Measurements from ENCODE around the gene TAF11L2.
"Not testable (repeated sequence)": the region's sequence is repeated elsewhere in the genome, so short reads cannot be mapped to it uniquely, and the experiment has no call there.

The TAF11L2 gene

GRCh38 chr5:17497931-17498330 is at the start of gene TAF11L2:
TSS of gene TAF11L2 (plus strand) at chr5:17498231.
- H3K9me3 ChIP-seq (ENCODE audit: control insufficient read depth in 1 of 2, low read length in 2 of 2); H3K27me3 ChIP-seq (ENCODE audit: control insufficient read depth in 1 of 2, insufficient read depth in 2 of 2, low read length in 2 of 2); H3K4me1 ChIP-seq (ENCODE audit: control insufficient read depth in 1 of 2, insufficient read depth in 2 of 2, low read length in 2 of 2); H3K27ac ChIP-seq (ENCODE audit: low read depth, low read length); H3K4me3 ChIP-seq (ENCODE audit: low read depth in 1 of 2, low read length in 2 of 2); H3K9ac ChIP-seq (ENCODE audit: low read depth in 1 of 2, low read length in 2 of 2); H3K36me3 ChIP-seq (ENCODE audit: control insufficient read depth in 1 of 2, insufficient read depth in 2 of 2, low read length in 2 of 2): not testable (repeated sequence)

GRCh38 chr5:17448877-17449276 is 49.2 kb upstream of the TAF11L2 start:
- Histone ChIP-seq H3K27me3 (ENCODE audit: control insufficient read depth in 1 of 2, insufficient read depth in 2 of 2, low read length in 2 of 2) (no peaks in the 10 kb centered on the region), H3K4me1 (ENCODE audit: control insufficient read depth in 1 of 2, insufficient read depth in 2 of 2, low read length in 2 of 2) (no peaks in the 10 kb centered on the region), H3K9me3 (ENCODE audit: control insufficient read depth in 1 of 2, low read length in 2 of 2) (no peaks in the 10 kb centered on the region), H3K4me3 (ENCODE audit: low read depth in 1 of 2, low read length in 2 of 2) (no peak overlapping the region), H3K9ac (ENCODE audit: low read depth in 1 of 2, low read length in 2 of 2) (no peak overlapping the region), H3K27ac (ENCODE audit: low read depth, low read length) (no peak overlapping the region), H3K36me3 (ENCODE audit: control insufficient read depth in 1 of 2, insufficient read depth in 2 of 2, low read length in 2 of 2) (no peaks in the 10 kb centered on the region)

DNA sequence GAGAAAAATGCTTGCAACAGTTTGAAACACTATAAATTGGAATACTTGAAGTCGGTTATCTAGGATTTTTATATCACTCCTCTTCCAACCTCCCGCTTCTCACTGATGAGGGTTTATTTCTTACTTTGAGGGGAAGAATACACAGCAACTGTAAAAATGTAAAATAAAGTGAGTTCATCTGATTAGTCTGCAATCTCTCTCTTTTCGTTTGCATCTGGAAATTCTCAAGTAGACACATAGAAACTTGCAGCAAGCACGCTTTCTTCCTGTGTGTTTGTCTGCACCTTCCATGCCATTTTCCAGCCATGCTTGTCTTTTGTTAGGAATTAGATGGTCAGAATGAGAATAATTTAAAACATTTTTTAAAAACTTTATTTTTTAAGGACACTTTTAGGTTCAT is 45.1 kb upstream of the TAF11L2 start:
- H3K9ac ChIP-seq (ENCODE audit: low read depth in 1 of 2, low read length in 2 of 2): no peak overlapping the region
- H3K27me3 ChIP-seq (ENCODE audit: control insufficient read depth in 1 of 2, insufficient read depth in 2 of 2, low read length in 2 of 2): no peaks in the 10 kb centered on the region
- H3K9me3 ChIP-seq (ENCODE audit: control insufficient read depth in 1 of 2, low read length in 2 of 2): peaks cover 0 to 4% of the 10 kb centered on the region in 2 donors
- no peaks in the 10 kb centered on the region for H3K36me3 ChIP-seq (ENCODE audit: control insufficient read depth in 1 of 2, insufficient read depth in 2 of 2, low read length in 2 of 2)
- H3K4me3 ChIP-seq (ENCODE audit: low read depth in 1 of 2, low read length in 2 of 2): no peak overlapping the region
- H3K4me1 ChIP-seq (ENCODE audit: control insufficient read depth in 1 of 2, insufficient read depth in 2 of 2, low read length in 2 of 2): no peaks in the 10 kb centered on the region
- H3K27ac ChIP-seq (ENCODE audit: low read depth, low read length): no peak overlapping the region

DNA sequence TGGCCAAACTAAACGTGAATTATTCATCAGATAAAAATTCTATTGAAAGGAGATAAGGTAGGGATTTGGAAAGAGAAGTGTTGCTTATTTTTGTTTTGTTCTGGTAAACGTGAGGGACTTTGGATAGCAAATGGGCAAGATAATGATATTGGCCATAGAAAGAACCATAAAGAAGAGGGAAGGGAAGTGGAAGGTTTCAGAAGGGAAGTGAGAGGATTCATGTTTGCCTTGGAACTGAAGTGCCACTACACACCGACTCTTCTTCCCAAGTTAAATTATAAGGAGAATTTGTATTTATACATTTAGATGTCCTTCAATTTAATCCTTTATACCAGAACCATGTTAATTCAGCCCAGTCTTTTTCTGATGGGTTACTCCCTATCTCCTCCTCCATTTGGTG is 42.1 kb upstream of the TAF11L2 start:
- Histone ChIP-seq H3K36me3 (ENCODE audit: control insufficient read depth in 1 of 2, insufficient read depth in 2 of 2, low read length in 2 of 2) (no peaks in the 10 kb centered on the region), H3K27me3 (ENCODE audit: control insufficient read depth in 1 of 2, insufficient read depth in 2 of 2, low read length in 2 of 2) (no peaks in the 10 kb centered on the region), H3K4me1 (ENCODE audit: control insufficient read depth in 1 of 2, insufficient read depth in 2 of 2, low read length in 2 of 2) (no peaks in the 10 kb centered on the region), H3K4me3 (ENCODE audit: low read depth in 1 of 2, low read length in 2 of 2) (no peak overlapping the region), H3K27ac (ENCODE audit: low read depth, low read length) (no peak overlapping the region), H3K9me3 (ENCODE audit: control insufficient read depth in 1 of 2, low read length in 2 of 2) (peaks cover 0 to 4% of the 10 kb centered on the region in 2 donors), H3K9ac (ENCODE audit: low read depth in 1 of 2, low read length in 2 of 2) (no peak overlapping the region)

- Histone ChIP-seq H3K27me3 (ENCODE audit: control insufficient read depth in 1 of 2, insufficient read depth in 2 of 2, low read length in 2 of 2) (no peaks in the 10 kb centered on the region), H3K9me3 (ENCODE audit: control insufficient read depth in 1 of 2, low read length in 2 of 2) (peaks cover 3 to 4% of the 10 kb centered on the region in 2 donors), H3K27ac (ENCODE audit: low read depth, low read length) (no peak overlapping the region), H3K4me3 (ENCODE audit: low read depth in 1 of 2, low read length in 2 of 2) (no peak overlapping the region), H3K36me3 (ENCODE audit: control insufficient read depth in 1 of 2, insufficient read depth in 2 of 2, low read length in 2 of 2) (no peaks in the 10 kb centered on the region), H3K9ac (ENCODE audit: low read depth in 1 of 2, low read length in 2 of 2) (no peak overlapping the region), H3K4me1 (ENCODE audit: control insufficient read depth in 1 of 2, insufficient read depth in 2 of 2, low read length in 2 of 2) (no peaks in the 10 kb centered on the region)
These were observed 36.2 kb upstream of the TAF11L2 start for GRCh38 chr5:17461793-17462192.

- H3K9ac ChIP-seq (ENCODE audit: low read depth in 1 of 2, low read length in 2 of 2): no peak overlapping the region
- no peaks in the 10 kb centered on the region for H3K36me3 ChIP-seq (ENCODE audit: control insufficient read depth in 1 of 2, insufficient read depth in 2 of 2, low read length in 2 of 2)
- H3K27me3 ChIP-seq (ENCODE audit: control insufficient read depth in 1 of 2, insufficient read depth in 2 of 2, low read length in 2 of 2): no peaks in the 10 kb centered on the region
- H3K9me3 ChIP-seq (ENCODE audit: control insufficient read depth in 1 of 2, low read length in 2 of 2): peaks cover 0 to 3% of the 10 kb centered on the region in 2 donors
- no peak overlapping the region for H3K4me3 ChIP-seq (ENCODE audit: low read depth in 1 of 2, low read length in 2 of 2)
- H3K27ac ChIP-seq (ENCODE audit: low read depth, low read length): no peak overlapping the region
- H3K4me1 ChIP-seq (ENCODE audit: control insufficient read depth in 1 of 2, insufficient read depth in 2 of 2, low read length in 2 of 2): no peaks in the 10 kb centered on the region
These were observed 34.4 kb upstream of the TAF11L2 start for GRCh38 chr5:17463653-17464052.

- Histone ChIP-seq H3K4me3 (ENCODE audit: low read depth in 1 of 2, low read length in 2 of 2) (no peak overlapping the region), H3K36me3 (ENCODE audit: control insufficient read depth in 1 of 2, insufficient read depth in 2 of 2, low read length in 2 of 2) (no peaks in the 10 kb centered on the region), H3K27me3 (ENCODE audit: control insufficient read depth in 1 of 2, insufficient read depth in 2 of 2, low read length in 2 of 2) (no peaks in the 10 kb centered on the region), H3K4me1 (ENCODE audit: control insufficient read depth in 1 of 2, insufficient read depth in 2 of 2, low read length in 2 of 2) (no peaks in the 10 kb centered on the region), H3K9ac (ENCODE audit: low read depth in 1 of 2, low read length in 2 of 2) (no peak overlapping the region), H3K27ac (ENCODE audit: low read depth, low read length) (no peak overlapping the region), H3K9me3 (ENCODE audit: control insufficient read depth in 1 of 2, low read length in 2 of 2) (no peaks in the 10 kb centered on the region)
These were observed 28.0 kb upstream of the TAF11L2 start for GRCh38 chr5:17470064-17470463.

DNA sequence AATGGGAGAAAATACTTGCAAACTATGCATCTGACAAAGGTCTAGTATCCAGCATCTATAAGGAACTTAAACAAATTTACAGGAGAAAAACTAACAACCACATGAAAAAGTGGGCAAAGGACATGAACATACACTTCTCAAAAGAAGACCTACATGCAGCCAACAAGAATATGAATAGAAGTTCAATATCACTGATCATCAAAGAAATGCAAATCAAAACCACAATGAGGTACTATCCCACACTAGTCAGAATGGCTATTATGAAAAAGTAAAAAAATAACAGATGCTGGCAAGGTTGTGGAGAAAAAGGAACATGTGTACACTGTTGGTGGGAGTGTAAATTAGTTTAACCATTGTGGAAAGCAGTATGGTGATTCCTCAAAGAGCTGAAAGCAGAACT is 23.0 kb upstream of the TAF11L2 start:
- not testable (repeated sequence) for H3K9me3 ChIP-seq (ENCODE audit: control insufficient read depth in 1 of 2, low read length in 2 of 2); H3K27ac ChIP-seq (ENCODE audit: low read depth, low read length)

DNA sequence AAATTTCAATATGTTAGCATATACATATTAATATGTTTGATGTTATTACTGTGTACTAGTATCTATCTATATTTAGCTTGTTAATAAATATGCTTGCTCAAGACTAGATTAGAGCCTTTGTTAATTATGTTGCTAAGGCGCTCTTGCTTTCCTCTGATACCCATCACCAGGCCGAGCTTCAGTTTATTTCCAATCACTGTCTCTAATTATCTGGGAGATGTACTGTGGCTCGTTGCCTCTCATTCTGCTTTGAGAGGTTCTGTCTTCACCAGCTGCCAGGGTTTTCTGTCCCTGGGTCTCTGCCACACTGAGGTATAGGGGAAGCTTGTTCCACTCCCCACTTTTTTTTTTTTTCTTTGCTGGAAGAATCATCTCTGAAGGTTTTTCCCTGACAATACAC is 21.0 kb upstream of the TAF11L2 start:
- Histone ChIP-seq H3K4me1 (ENCODE audit: control insufficient read depth in 1 of 2, insufficient read depth in 2 of 2, low read length in 2 of 2) (no peaks in the 10 kb centered on the region), H3K27ac (ENCODE audit: low read depth, low read length) (no peak overlapping the region), H3K9ac (ENCODE audit: low read depth in 1 of 2, low read length in 2 of 2) (no peak overlapping the region), H3K27me3 (ENCODE audit: control insufficient read depth in 1 of 2, insufficient read depth in 2 of 2, low read length in 2 of 2) (no peaks in the 10 kb centered on the region), H3K36me3 (ENCODE audit: control insufficient read depth in 1 of 2, insufficient read depth in 2 of 2, low read length in 2 of 2) (no peaks in the 10 kb centered on the region), H3K9me3 (ENCODE audit: control insufficient read depth in 1 of 2, low read length in 2 of 2) (no peaks in the 10 kb centered on the region), H3K4me3 (ENCODE audit: low read depth in 1 of 2, low read length in 2 of 2) (no peak overlapping the region)

More for the DNA sequence above, 23.0 kb upstream of the TAF11L2 start:
- H3K4me3 ChIP-seq (ENCODE audit: low read depth in 1 of 2, low read length in 2 of 2); H3K9ac ChIP-seq (ENCODE audit: low read depth in 1 of 2, low read length in 2 of 2); H3K36me3 ChIP-seq (ENCODE audit: control insufficient read depth in 1 of 2, insufficient read depth in 2 of 2, low read length in 2 of 2); H3K27me3 ChIP-seq (ENCODE audit: control insufficient read depth in 1 of 2, insufficient read depth in 2 of 2, low read length in 2 of 2); H3K4me1 ChIP-seq (ENCODE audit: control insufficient read depth in 1 of 2, insufficient read depth in 2 of 2, low read length in 2 of 2): not testable (repeated sequence)

GRCh38 chr5:17477573-17478265 is 20.3 kb upstream of the TAF11L2 start:
- H3K9ac ChIP-seq (ENCODE audit: low read depth in 1 of 2, low read length in 2 of 2): no peak overlapping the region
- H3K27me3 ChIP-seq (ENCODE audit: control insufficient read depth in 1 of 2, insufficient read depth in 2 of 2, low read length in 2 of 2): no peaks in the 10 kb centered on the region
- H3K27ac ChIP-seq (ENCODE audit: low read depth, low read length): no peak overlapping the region
- H3K4me1 ChIP-seq (ENCODE audit: control insufficient read depth in 1 of 2, insufficient read depth in 2 of 2, low read length in 2 of 2): no peaks in the 10 kb centered on the region
- H3K4me3 ChIP-seq (ENCODE audit: low read depth in 1 of 2, low read length in 2 of 2): no peak overlapping the region
- H3K36me3 ChIP-seq (ENCODE audit: control insufficient read depth in 1 of 2, insufficient read depth in 2 of 2, low read length in 2 of 2): no peaks in the 10 kb centered on the region
- no peaks in the 10 kb centered on the region for H3K9me3 ChIP-seq (ENCODE audit: control insufficient read depth in 1 of 2, low read length in 2 of 2)

GRCh38 chr5:17481378-17481777 is 16.7 kb upstream of the TAF11L2 start:
- Histone ChIP-seq H3K27me3 (ENCODE audit: control insufficient read depth in 1 of 2, insufficient read depth in 2 of 2, low read length in 2 of 2) (no peaks in the 10 kb centered on the region), H3K9me3 (ENCODE audit: control insufficient read depth in 1 of 2, low read length in 2 of 2) (no peaks in the 10 kb centered on the region), H3K4me1 (ENCODE audit: control insufficient read depth in 1 of 2, insufficient read depth in 2 of 2, low read length in 2 of 2) (no peaks in the 10 kb centered on the region), H3K9ac (ENCODE audit: low read depth in 1 of 2, low read length in 2 of 2) (no peak overlapping the region), H3K36me3 (ENCODE audit: control insufficient read depth in 1 of 2, insufficient read depth in 2 of 2, low read length in 2 of 2) (no peaks in the 10 kb centered on the region), H3K27ac (ENCODE audit: low read depth, low read length) (no peak overlapping the region), H3K4me3 (ENCODE audit: low read depth in 1 of 2, low read length in 2 of 2) (no peak overlapping the region)

All from duodenal mucosa (tissue), 2 donors.